ENCODE data around the gene SS18L1.

SS18L1 gene

GRCh38 chr20:62208795-62209755, 65.5 kb downstream of the SS18L1 start:
- no peak for DNase-seq

GRCh38 chr20:62209850-62210495, 66.4 kb downstream of the SS18L1 start:
- DNase-seq, result no peak

GRCh38 chr20:62210496-62210855, 66.9 kb downstream of the SS18L1 start:
- no peak for DNase-seq

- DNase-seq, result no peak
Observed at GRCh38 chr20:62211216-62211615, 67.6 kb downstream of the SS18L1 start.

- no peak for DNase-seq
Observed at GRCh38 chr20:62211769-62212288, 68.3 kb downstream of the SS18L1 start.

GRCh38 chr20:62212299-62212698, 68.7 kb downstream of the SS18L1 start:
- DNase-seq, result no peak

GRCh38 chr20:62214067-62214466, 70.5 kb downstream of the SS18L1 start:
- no peak for DNase-seq

- no peak for DNase-seq
Observed at GRCh38 chr20:62215020-62215990, 71.7 kb downstream of the SS18L1 start.

- no peak for DNase-seq
Observed at GRCh38 chr20:62215991-62216635, 72.5 kb downstream of the SS18L1 start.

GRCh38 chr20:62216636-62217566, 73.3 kb downstream of the SS18L1 start:
- DNase-seq, result no peak

- DNase-seq, result no peak
Observed at GRCh38 chr20:62217913-62218773, 74.6 kb downstream of the SS18L1 start.

GRCh38 chr20:62219101-62219991, 75.8 kb downstream of the SS18L1 start:
- DNase-seq, result no peak

- DNase-seq, result peak in 14 of 56 donors; percentile 3 to 51 (median 21)
Observed at GRCh38 chr20:62219992-62220665, 76.6 kb downstream of the SS18L1 start, which contains the start of gene HRH3. Gene HRH3, minus strand, starts transcription at chr20:62220278. Its CDS starts 308 bp downstream, at chr20:62219970.

- DNase-seq, result no peak
Observed at GRCh38 chr20:62220666-62221568, 77.3 kb downstream of the SS18L1 start.

GRCh38 chr20:62222266-62222850, 78.8 kb downstream of the SS18L1 start:
- DNase-seq, result no peak

Data from amygdala (tissue), 56 donors.